NCI-H748 (cell line): ENCODE results near the gene HOXB5.

ENCODE experiments used
- DNase-seq: peaks from one replicate; lab custom pipeline; 2025; ENCODE audit not compliant: unreplicated experiment; lab: John Stamatoyannopoulos, UW

Gene HOXB5

DNA sequence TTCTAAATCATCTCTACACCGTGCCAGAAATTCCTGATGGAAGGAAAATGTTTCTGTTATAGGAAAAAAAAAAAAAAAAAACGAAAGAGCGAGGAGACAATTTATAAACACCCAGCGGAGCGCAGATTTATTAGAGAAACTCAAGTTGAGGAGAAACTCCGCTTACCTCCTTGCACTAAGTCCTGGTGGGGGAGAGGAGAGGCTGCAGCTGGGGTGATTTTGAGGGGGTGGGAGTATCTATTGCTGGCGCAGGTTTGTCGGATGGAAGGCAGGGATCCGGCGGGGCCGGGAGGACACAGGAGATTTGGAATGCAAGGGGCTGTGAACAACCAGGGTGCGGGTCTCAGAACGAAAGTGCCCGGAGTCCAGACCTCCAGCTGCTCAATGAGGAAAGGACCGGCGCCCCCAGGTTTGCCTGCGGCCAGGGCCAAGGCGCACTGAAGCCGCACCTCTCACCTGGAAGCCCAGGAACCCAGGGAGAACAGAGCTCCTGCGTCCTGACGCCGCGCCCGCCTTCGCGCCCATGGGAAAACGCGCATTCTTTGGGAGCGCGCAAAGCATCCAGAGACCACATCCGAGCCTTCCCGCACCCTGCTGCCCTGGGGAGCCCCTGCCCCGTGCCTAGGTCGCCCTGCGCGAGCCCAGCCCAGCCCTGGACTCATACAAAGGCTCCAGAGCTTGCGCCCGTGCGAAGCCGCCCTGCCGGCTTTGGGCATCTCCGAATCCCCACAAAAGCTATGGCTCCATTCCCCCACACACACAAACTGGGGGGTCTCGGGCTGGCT lies 24.1 kb upstream of the HOXB5 start:
- DNase-seq: peak; percentile 55

DNA sequence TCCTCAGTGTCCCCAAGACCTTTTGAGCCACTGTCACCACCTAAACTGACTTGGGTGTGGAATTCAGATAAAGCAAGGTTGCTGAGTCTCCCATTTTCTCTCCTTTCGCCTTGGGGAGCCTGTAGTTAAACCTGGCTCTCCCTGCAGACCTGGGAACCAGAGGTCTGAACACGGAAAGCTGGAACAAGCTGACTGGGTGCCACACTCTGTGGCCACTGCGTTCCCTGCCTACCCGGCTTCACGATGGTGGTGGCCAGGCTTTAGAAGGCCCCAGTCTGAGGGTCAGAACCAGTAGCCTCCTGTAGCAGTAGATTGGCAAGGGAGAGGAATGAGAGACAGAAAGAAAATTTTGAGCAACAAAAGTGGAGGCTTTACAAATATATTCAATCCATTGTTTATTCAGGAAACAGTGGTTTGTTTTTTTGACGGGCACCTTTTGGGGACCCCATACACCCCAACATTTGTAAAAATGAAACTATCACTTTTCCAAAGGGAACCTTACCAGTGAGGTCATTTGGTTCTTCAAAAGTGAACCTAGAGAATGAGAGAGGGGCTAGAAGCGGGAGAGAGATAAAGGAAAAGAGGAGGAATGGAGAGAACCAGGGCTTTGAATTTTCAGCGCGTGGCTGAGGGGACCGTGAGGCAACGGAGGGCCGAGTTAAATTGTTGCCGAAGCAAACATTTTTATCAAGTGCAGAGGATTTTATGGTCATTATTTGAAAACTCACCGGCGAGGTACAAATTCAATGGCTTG lies 23.3 kb upstream of the HOXB5 start:
- DNase-seq: peak; percentile 14

DNA sequence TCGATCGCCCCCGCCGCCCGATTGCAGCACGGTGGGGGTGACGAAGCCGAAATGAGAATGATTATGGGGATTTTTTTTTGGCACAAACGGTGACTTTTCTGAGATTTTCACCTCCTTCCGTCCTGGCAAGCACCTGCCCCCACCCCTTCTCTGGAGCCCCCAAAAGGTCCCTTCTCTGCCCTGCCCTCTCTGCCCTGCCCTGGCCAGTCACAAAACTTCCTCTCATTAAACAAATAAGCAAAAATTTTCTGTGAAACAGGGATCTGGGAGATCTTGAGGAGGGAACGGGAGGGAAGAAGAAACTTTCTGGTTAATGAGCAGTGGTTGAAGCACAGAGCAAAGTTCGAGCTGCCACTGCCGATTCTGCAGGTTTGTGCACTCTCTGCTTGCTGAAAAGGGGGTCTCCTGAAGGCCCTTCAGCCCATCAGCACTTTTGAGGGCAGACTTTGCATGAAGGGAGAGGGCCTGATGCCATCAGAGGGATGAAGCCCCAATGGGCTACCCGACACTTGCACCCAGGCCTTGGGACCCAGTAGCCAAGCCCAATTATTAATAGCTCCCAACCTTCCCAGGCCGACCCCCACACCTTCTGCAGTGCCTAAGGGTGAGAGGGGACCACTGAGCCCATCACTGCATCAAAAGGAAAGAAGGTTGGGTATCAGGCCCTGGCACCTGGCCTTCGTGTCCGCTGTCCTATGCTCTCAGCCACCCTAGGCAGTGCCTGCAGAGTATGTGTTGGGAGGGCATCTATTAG lies 22.6 kb upstream of the HOXB5 start:
- no peak for DNase-seq

DNA sequence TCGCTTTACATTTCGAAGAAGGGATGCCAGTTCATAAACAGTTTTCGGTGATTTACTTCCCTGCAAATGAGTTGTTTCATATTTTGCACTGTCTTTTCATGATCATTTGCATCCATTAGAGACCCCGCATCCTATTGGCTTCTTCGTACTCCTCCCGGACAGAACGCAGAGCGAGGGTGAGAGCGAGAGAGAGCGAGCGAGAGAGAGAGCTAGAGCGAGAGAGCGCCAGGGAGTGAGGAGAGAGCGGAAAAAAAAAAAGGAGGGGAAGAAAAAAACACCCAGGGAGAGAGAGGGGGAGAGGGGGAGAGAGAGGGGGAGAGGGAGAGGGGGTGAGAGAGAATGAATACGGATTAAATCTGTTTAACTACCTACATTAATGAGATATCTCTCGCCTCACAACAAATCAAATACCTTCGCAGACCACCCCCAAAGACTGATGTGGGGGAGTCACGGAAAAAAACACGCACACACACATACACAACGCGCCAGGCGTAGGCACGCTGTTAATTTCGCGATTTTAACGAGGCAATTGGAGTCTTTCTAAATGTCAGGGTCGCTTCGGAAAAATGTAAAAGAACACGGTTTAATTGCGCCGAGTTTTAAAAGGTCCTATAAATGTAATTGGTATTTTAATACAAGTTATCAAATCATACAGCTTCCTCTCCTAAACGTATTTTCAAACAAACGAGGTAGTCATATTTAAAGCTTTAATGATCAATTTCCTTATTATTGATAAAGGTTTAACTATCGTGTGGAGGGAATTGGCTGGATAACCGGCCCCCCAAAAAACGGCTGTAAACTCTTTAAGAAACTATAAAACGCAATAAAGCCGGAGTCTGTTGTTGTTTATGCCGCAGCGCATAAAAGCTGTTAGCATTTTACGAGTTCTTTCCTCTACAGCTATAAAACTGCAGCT lies 21.7 kb upstream of the HOXB5 start, which contains the start of gene HOXB8:
TSS of gene HOXB8 (minus strand) at position 246 of the 916 bp plus-strand sequence. CDS start 588 bp downstream, outside the sequence.
- DNase-seq: peak; percentile 42

DNA sequence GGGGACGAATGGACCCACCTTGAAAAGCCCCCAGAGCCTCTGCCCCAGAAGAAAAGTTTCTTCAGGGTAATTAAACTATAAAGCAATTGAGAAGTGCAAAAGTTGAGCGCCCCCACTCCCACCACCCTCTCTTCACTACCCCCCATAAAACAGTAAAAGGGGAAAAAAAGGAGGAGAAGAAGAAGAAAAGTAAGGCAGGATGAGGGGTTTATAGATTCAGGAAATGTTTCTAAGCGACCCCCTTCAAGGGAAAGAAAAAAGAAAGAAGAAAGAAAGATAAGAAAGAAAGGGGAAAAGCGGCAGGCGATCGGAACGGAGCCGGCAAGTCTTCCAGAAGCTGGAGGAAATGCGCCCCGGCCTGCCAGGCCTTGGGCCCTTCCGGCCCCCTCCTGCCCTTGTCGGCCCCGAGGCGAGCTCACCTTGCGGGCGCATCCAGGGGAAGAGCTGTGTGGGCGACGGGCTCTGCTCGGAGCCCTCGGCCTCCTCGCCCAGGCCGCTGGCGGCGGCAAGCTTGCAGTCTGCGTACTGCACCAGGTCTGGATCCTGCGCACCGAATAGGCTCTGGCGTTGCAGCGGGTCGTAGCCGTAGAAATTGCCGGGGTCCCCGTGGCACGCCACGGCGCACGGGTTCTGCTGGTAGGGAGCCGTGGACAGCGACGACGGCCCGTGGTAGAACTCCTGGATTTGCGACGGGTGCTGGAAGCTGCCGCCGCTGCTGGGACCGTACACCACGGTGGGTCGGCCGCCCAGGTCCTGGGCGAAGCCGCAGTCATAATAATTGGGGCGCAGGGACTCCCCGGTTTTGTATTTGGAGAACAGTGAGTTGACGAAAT lies 20.5 kb upstream of the HOXB5 start:
- peak; percentile 80 for DNase-seq

DNA sequence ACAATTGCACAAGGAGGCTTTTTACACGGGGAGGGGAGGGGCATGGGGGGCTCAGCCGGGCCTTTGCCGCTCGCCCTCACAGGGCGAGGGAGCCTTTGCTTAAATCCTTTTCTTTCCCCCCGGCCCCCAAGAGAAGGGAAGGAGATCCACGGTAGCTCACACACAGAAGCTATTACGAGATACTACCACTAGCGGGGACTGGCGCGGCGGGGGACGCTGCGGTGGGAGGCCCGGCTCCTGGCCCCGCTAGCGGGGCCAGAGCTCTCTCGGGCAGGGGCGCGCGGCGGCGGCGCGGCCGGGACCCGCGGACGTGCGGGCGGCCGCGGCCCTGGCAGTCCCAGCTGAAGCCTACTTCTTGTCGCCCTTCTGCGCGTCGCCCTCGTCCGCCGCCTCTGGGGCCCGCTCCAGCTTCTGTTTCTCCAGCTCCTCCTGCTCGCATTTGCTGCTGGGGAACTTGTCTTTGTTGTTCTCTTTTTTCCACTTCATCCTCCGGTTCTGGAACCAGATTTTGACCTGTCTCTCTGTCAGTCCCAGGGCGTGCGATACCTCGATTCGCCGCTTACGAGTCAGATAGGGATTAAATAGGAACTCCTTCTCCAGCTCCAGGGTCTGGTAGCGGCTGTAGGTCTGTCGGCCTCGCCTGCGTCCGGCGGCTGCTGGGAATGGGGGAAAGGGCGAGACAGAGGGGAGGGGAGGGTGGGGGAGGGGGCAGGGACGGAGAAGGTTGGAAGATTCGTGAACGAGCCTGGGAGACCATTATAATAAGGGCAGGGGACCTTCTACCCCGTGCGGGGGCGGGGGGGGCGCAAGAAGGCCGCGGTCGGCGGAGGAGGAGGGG lies 19.5 kb upstream of the HOXB5 start:
- peak; percentile 66 for DNase-seq

DNA sequence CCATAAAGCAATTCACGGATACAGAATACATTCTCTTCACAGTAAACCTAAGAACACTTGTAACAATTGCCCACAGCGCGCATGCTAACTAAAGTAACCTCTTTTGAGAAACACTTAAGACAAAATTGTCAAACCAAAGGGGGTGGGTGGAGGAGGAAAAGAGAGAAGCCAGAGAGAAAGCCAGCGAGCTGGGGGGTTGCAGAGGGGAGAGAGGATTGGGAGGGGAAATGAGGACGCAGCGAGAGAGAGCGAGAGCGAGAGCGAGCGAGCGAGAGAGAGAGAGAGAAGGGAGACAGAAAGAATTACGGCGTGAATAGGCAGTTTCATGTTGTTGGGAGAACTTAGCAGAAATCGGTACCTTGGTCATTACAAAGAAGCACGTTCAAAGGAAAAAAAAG lies 18.9 kb upstream of the HOXB5 start:
- peak; percentile 57 for DNase-seq

DNA sequence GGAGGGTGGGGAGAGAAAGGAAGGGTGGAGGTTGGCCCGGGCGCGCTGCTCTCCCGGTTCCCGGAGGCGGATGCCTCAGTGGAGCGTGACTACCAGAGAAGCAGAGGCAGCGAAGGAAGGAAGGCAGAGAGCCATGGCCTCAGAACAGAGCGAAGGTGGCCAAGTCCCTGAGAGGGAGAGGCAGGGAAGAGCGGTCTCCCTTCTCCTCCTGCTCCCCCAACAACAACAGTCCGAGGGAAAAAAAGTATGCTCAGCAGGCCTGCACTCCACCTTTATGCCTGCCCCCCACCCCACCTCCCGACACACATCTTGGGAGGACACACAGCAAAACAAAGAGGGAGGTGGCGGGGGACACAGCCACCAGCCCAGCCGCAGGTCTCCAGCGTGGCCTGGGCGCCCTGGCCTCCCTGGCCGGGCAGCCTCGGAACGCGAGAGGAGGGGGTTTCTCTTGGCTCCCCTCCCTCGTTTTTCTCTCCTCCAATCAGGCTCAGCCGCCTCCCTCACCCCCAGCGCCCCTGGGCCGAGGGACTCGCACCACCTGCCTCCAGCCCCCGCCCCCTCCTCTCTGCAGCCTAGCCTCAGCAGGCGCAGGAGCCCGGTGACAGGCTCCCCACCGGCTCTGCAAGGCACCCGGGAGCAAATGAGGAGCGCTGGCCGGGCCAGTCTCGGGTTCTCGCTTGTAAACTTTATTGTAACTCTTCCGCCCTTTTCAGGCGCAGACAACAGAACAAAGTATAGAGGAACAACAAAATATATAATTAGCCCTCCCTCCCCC lies 18.3 kb upstream of the HOXB5 start:
- peak; percentile 81 for DNase-seq

DNA sequence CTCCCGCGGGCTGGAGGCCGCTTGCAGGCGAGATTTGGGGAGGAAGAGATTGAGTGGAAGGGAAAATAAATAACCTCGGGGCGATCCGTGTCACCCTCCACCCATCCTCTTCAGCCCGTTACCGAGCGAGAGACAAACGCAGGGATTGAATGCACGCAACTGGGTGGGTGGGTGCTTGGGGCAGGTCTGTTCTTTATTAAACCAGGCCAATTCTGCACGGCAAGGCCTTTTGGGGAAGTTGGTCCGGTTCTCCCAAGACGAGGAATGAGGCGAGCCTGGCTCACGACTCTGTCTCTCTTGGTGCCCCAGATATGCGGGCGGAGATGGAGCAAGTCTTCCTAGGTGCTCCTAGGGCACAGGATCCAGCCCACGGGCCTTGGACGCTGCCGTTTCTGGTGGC lies 17.6 kb upstream of the HOXB5 start:
- DNase-seq: peak; percentile 69

DNA sequence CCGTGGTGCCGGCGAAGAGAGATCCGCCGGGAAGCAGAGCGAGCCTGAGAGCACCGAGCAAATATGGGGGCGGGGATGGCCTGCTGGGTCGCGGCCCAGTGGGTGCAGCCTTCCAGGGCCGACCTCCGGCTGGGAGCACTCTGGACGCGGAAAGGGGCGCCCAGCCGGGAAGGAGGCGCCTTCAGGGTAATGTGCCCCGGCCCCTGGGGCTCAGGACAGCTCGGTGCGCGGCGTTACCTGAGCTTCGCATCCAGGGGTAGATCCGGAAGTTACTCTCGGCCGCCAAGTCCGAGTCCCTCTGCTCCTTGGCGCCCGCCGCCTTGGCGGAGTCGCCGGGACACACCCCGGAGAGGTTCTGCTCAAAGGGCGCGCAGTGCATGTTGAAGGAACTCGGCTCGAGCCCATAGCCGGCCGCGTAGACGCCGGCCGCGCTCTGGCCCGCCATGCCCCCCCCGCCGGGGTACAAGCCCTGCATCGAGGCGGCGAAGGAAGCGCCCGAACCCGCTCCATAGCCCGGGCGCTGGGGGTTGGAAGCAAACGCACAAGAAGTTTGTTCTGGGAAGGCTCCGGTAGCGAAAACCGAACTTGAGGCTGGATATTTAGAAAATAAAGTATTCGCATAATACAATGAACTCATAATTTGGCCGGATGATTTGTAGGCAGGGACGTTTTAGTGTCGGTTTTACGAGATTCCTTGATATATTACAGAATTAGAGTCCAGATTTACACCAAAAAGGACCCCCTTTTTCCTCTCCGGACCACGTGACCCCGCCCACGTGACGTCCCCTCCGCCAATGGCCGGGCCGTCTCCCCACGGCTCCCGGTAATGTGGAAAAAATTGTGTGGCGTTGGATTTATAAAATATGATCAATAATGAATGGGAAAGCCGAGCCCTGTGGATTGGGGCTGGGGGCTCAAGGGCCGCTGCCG lies 17.0 kb upstream of the HOXB5 start, which contains the start of gene HOXB7:
TSS of gene HOXB7 (minus strand) at position 736 of the 930 bp plus-strand sequence. CDS start at position 637, 99 bp downstream.
- peak; percentile 77 for DNase-seq

DNA sequence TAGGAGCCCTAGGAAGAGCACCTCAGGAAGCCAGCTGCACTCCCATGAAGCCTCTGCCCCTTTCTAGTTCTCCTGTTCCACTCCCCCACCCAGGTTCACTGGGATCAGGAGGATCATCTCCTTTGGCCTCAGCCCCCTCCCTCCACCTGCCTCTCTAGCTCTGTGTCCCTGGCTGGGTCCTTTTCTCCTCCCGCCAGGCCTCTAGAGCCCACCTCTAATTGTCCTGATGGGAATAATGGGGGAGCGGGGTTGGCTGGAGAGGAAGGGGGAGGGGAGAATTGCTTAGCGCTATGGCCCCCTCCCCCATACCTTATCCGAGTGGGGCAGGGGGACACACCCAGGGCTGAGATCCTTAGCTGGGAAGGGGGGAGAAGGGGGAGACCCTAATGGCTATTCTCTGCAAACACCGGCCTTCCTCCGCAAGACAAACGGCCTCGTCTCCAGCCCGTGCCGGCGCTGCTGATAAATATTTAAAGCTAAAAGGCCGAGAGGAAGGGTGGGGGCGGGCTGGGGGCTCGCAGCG lies 16.2 kb upstream of the HOXB5 start:
- DNase-seq: peak; percentile 70

DNA sequence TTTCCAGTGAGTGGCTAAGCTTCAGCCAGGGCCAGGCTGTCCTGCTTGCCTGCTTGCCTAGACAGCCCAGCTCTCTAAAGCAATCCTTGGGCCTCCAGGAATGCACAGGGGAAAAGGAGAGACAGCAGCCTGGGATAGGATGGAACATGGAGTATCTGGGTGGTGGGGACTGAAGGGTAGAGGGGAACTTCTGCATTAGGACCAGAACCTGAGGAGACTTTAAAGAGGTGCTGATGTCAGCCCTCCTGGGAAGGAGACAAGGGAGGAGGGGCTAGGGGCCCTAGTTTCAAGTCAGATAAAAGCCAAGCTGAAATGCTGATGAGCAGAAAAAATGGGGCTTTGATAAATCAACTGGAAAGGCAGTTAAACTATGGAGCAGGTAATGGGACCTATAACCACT lies 15.5 kb upstream of the HOXB5 start:
- no peak for DNase-seq

DNA sequence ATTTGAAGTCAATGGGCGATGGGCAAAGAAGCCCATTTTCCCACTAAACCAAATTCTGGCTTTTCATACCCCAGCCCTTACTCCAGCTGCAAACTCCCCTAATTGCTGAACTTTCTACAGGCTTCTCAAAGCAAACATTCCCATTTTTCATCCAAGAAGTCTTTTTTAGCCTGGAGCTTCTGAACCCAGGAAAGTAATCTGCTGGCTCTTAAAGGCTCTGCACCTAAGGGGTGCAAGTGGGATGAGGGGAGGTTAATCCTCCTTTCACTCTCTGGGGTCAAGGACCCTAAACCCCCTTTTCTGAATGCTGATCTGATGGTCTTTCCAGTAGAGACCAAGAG lies 14.9 kb upstream of the HOXB5 start:
- no peak for DNase-seq

DNA sequence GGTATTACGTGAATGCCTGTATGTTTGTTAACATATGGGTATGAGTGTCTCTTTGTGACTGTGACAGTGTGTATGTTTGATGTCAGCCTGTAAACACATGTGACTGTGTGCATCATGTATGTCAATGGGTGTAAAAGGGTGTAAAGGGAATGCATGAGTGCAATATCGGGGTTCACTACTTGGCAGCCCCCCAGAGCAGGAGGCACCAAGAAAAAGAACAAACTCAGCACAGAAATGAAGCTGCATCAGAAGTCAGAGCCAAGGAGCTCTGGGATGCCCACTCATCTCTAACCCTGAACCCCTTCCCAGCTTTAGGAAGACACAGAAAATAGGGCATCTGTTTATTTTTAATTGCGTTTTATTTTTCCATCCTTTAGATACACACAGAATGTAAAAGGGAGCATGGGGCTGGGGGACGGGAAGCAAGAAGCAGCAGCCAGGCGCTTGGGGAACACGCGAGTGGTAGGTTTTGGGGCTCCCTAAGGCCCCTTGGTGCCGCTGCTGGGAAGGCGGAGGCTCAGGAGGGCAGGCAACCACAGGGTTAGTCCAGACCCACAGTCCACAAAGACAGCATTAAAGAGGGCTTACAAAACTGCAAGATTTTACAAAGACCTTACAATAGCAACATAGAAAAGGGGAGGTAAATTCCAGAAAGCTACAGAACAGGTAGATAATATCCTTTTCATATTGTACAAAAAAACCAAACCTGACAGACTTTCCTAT lies 13.5 kb upstream of the HOXB5 start:
- DNase-seq: no peak

DNA sequence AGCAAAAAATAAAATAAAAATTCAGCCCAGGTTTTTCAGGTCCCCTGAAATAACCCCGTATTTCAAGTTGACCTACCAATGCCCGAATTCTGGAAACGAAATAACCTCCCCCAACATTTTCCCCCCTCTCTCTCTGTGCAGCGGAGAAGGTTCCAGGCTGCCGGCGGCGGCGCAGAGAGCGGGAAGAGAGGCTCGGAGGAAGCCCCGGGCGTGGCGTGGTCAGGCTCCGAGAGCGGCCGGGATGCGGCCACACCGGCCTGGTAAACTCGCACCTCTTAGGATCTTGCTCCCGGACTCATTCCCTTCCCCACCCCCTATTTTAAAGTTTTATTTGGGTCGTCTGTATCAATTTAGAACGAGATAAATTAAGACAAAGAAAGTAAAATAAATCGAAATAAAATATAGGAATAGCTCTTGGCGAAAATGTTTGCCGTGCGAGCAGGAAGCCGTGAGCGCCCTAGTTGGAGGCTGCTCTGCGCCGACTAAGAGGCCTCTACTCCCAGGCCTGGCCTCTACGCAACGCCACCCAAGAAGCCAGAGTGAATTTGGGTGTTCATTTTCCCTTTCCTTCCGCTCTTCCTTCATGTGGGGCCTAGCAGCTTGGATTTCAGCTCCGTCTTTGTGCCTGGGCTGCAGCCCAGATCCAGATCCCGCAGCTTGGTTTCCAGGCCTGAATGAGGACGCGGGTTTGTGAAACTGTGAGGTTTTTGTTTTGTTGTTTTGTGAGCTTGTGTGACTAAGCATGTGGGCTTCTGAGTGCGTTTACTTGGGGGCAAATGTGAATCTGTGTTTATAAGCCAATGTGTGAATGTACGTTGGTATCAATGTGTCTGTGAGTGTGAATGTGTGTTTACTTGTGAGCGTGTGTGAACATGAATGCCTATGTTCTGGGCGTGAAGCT lies 12.7 kb upstream of the HOXB5 start:
- no peak for DNase-seq
